H1 (cell line): ENCODE measurements around the gene RAB34. TPM values are rescaled to one million over a fixed set of nuclear protein-coding genes. Genes with fewer than 3 reads are reported as not detected.

Experiments used
- SRF ChIP-seq: IDR thresholded peaks from 2 replicates; pipeline ENCODE4 v1.6.1; 2011; ENCODE audit warnings: mild to moderate bottlenecking, low read depth, low read length, moderate library complexity
- polyA plus RNA-seq, 7 experiments: library from polyadenylated mRNA; depleted of rRNA in 3 of 7; stranded (reverse) in 5 of 7; unstranded in 2 of 7; fragments of >200 nt in 5 of 7; fragments of 200-250 nt in 2 of 7; gene quantifications; 1 replicate in 5 of 7; 2 replicates in 1 of 7; 4 replicates in 1 of 7; pipeline versions ENCODE4 v1.2.1 to v1.2.3, GENCODE V29; 2011 to 2013; ENCODE audit warnings: missing spikeins in 2 of 7, mixed read lengths in 2 of 7
- total RNA-seq: library from RNA; stranded (reverse); fragmentation: NEBNext Ultra II Directional; extraction: Animal tissue kit (Norgen Biotek cat#: 25700); gene quantifications from 2 replicates; pipeline ENCODE4 v1.2.1, GENCODE V29; 2021

Gene RAB34
- total and polyA plus RNA-seq, 2 of the 8 experiments (the other 6 are each of a cell fraction or from before 2014, with no cell fraction given): 237 to 305 TPM

- TF ChIP-seq SRF: no peak
- TF ChIP-seq, all 59 proteins: peak for 4
Observed at GRCh38 chr17:28711723-28712031, 6.0 kb downstream of the RAB34 start, which contains the start of gene PROCA1 (continued).
